ENCODE data around the gene P3R3URF.

GRCh38 chr1:46134660-46135331 is 41.5 kb downstream of the P3R3URF start:
- TF ChIP-seq CTCF (IDR thresholded peaks at IDR 0.05; ENCODE audit: extremely low read depth in 1 of 2, insufficient read depth in 1 of 2, low read depth in 1 of 2, low read length in 2 of 2) (no peak), GATA2 (IDR thresholded peaks at IDR 0.05; ENCODE audit: insufficient read depth, insufficient read length, low read depth, low read length) (no peak), POLR2A (IDR thresholded peaks at IDR 0.05; ENCODE audit: low read depth, low read length) (no peak), EZH2 (IDR thresholded peaks at IDR 0.05; ENCODE audit: borderline replicate concordance, low read depth, low read length, severe bottlenecking) (no peak)
